Neural progenitor cell (in vitro differentiated cells): Measurements from ENCODE around the gene SHISA2. TPM values are rescaled to one million over a fixed set of nuclear protein-coding genes. Genes with fewer than 3 reads are reported as not detected.

Source experiments
- DNase-seq: peaks from one replicate; pipeline ENCODE4 v3.0.0-alpha.2; 2016; ENCODE audit warnings: low spot score
- H2AFZ ChIP-seq: fragments of 200-600 bp; sonication (generic); replicated peaks from 2 replicates; pipeline ENCODE4 v1.6.1; 2016; ENCODE audit warnings: antibody characterized with exemption
- H3F3A ChIP-seq: fragments of 200-600 bp; sonication (generic); 2 replicates; pipeline ENCODE4 v1.6.1; 2016; ENCODE audit warnings: antibody characterized with exemption, low read depth
- H3K27ac ChIP-seq: fragments of 200-600 bp; sonication (generic); 2 replicates; pipeline ENCODE4 v1.5.1; 2016; ENCODE audit warnings: mild to moderate bottlenecking
- H3K27me3 ChIP-seq: fragments of 200-600 bp; sonication (generic); 2 replicates; pipeline ENCODE4 v1.6.1; 2016; ENCODE audit warnings: mild to moderate bottlenecking, moderate library complexity
- H3K36me3 ChIP-seq: fragments of 200-600 bp; sonication (generic); 2 replicates; pipeline ENCODE4 v1.5.1; 2016
- H3K4me1 ChIP-seq: fragments of 200-600 bp; sonication (generic); 2 replicates; pipeline ENCODE4 v1.6.1; 2016; ENCODE audit warnings: mixed run types
- H3K4me2 ChIP-seq: fragments of 200-600 bp; sonication (generic); 2 replicates; pipeline ENCODE4 v1.6.1; 2016
- H3K4me3 ChIP-seq: fragments of 200-600 bp; sonication (generic); 2 replicates; pipeline ENCODE4 v1.5.1; 2016
- H3K79me2 ChIP-seq: fragments of 200-600 bp; sonication (generic); 2 replicates; pipeline ENCODE4 v1.6.1; 2016; ENCODE audit warnings: low read depth
- H3K9ac ChIP-seq: fragments of 200-600 bp; sonication (generic); 2 replicates; pipeline ENCODE4 v1.6.1; 2016
- H3K9me3 ChIP-seq: fragments of 200-600 bp; sonication (generic); 2 replicates; pipeline ENCODE4 v1.5.1; 2016; ENCODE audit warnings: low read depth
- H4K20me1 ChIP-seq: fragments of 200-600 bp; sonication (generic); 2 replicates; pipeline ENCODE4 v1.6.1; 2016; ENCODE audit warnings: low read depth
- H3K27ac Mint-ChIP-seq: 3 replicates; pipeline ENCODE4 v1.8.0; 2021; ENCODE audit warnings: mixed read lengths
- H3K27me3 Mint-ChIP-seq: 2 replicates; pipeline ENCODE4 v1.8.0; 2022; ENCODE audit warnings: low read depth, mild to moderate bottlenecking, inconsistent platforms, moderate library complexity, mixed read lengths; ENCODE audit not compliant: insufficient read depth
- H3K36me3 Mint-ChIP-seq: 3 replicates; pipeline ENCODE4 v1.8.0; 2021; ENCODE audit warnings: mixed read lengths
- H3K4me1 Mint-ChIP-seq: 3 replicates; pipeline ENCODE4 v1.8.0; 2021; ENCODE audit warnings: mixed read lengths
- H3K4me3 Mint-ChIP-seq: 3 replicates; pipeline ENCODE4 v1.8.0; 2021; ENCODE audit warnings: mild to moderate bottlenecking, moderate library complexity, mixed read lengths
- H3K9me3 Mint-ChIP-seq: 3 replicates; pipeline ENCODE4 v1.8.0; 2020; ENCODE audit warnings: mixed read lengths
- EZH2 ChIP-seq: fragments of 200-600 bp; sonication (generic); IDR thresholded peaks from 2 replicates; pipeline ENCODE4 v1.6.1; 2017; ENCODE audit warnings: antibody characterized with exemption, mild to moderate bottlenecking, moderate library complexity
- EZH2phosphoT487 ChIP-seq: fragments of 200-600 bp; sonication (generic); IDR thresholded peaks from 2 replicates; pipeline ENCODE4 v1.6.1; 2017; ENCODE audit warnings: antibody characterized with exemption
- total RNA-seq: library from RNA; depleted of rRNA; stranded (reverse); fragments of >200 nt; gene quantifications from 2 replicates; pipeline ENCODE4 v1.2.3, GENCODE V29; 2015; ENCODE audit warnings: low replicate concordance
- TF ChIP-seq, protein P1 (sequence below): fragments of 200-600 bp; sonication (generic); IDR thresholded peaks from 2 replicates; pipeline ENCODE4 v1.5.1; 2017; ENCODE audit warnings: antibody characterized with exemption, mild to moderate bottlenecking

SHISA2 gene
- total RNA-seq, 1 donor from 2014 or later: 386 TPM

DNA sequence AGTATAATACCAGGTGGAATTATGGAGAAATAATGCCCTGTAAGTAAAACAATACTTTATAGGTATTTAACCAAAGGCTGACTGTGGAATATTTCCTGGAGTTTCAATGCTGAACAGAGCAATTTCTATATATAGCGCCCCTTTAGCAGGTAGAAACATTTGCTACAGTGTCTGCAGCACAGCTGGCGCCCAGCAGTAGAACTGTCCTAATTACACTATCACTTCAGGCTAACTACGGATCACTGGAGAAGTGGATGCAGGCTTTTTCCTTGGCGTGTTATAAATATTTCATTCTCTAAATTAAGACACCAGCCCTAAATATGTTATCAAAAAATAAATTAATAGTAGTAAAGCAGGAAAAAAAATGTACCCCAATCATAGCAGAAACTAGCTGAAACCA lies 3.1 kb downstream of the SHISA2 start:
- Histone ChIP-seq H3K27me3 (peaks cover 4% of the 10 kb centered on the region), H3K36me3 (peaks cover 38% of the 10 kb centered on the region), H3K4me1 (peaks cover 32% of the 10 kb centered on the region), H3F3A (peaks cover 74% of the 10 kb centered on the region), H3K9ac (peak overlapping the region; percentile 54), H3K9me3 (no peaks in the 10 kb centered on the region), H3K27ac (no peak overlapping the region), H2AFZ (no peak overlapping the region), H3K4me3 (peak overlapping the region; percentile 99), H4K20me1 (peaks cover 80% of the 10 kb centered on the region), H3K79me2 (peaks cover 92% of the 10 kb centered on the region), H3K4me2 (peak overlapping the region; percentile 97)
- DNase-seq: no peak
- H3K4me1 Mint-ChIP-seq: peaks cover 18% of the 10 kb centered on the region
- peaks cover 17% of the 10 kb centered on the region for H3K27me3 Mint-ChIP-seq
- no peak overlapping the region for H3K27ac Mint-ChIP-seq
- no peaks in the 10 kb centered on the region for H3K36me3 Mint-ChIP-seq
- H3K9me3 Mint-ChIP-seq: no peaks in the 10 kb centered on the region
- TF ChIP-seq, protein P1, sequence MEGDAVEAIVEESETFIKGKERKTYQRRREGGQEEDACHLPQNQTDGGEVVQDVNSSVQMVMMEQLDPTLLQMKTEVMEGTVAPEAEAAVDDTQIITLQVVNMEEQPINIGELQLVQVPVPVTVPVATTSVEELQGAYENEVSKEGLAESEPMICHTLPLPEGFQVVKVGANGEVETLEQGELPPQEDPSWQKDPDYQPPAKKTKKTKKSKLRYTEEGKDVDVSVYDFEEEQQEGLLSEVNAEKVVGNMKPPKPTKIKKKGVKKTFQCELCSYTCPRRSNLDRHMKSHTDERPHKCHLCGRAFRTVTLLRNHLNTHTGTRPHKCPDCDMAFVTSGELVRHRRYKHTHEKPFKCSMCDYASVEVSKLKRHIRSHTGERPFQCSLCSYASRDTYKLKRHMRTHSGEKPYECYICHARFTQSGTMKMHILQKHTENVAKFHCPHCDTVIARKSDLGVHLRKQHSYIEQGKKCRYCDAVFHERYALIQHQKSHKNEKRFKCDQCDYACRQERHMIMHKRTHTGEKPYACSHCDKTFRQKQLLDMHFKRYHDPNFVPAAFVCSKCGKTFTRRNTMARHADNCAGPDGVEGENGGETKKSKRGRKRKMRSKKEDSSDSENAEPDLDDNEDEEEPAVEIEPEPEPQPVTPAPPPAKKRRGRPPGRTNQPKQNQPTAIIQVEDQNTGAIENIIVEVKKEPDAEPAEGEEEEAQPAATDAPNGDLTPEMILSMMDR: no peak
- TF ChIP-seq EZH2 (no peak), EZH2phosphoT487 (no peak)
- H3K4me3 Mint-ChIP-seq: peak overlapping the region; percentile 82

DNA sequence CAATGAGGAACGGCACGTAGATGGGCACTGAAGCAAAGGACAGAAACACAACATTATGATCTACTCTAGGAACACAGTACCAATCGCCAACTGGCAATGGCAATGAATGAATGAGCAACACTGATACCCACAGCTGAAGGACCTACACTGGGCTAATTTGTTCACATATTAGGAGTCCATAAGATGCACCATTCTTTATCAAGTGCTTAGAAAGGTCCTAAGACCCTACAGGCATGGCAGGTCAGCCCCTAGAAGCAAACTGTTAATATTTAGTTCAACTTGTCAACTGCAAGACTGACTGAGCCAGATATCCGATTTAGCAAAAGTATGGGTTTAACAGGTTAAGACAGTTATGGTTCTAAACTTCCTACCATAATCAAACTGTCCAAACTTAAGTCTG lies 4.8 kb downstream of the SHISA2 start:
- Histone ChIP-seq H3K9ac (no peak overlapping the region), H3K79me2 (peaks cover 84% of the 10 kb centered on the region), H3F3A (peaks cover 87% of the 10 kb centered on the region), H3K4me2 (peak overlapping the region; percentile 97), H3K27ac (peak overlapping the region; percentile 49), H4K20me1 (peaks cover 97% of the 10 kb centered on the region), H3K4me1 (peaks cover 29% of the 10 kb centered on the region), H2AFZ (no peak overlapping the region), H3K4me3 (peak overlapping the region; percentile 99), H3K27me3 (no peaks in the 10 kb centered on the region), H3K9me3 (no peaks in the 10 kb centered on the region), H3K36me3 (peaks cover 38% of the 10 kb centered on the region)
- peaks cover 13% of the 10 kb centered on the region for H3K4me1 Mint-ChIP-seq
- H3K36me3 Mint-ChIP-seq: no peaks in the 10 kb centered on the region
- TF ChIP-seq EZH2 (no peak), EZH2phosphoT487 (no peak)
- TF ChIP-seq, protein P1: no peak
- no peak overlapping the region for H3K4me3 Mint-ChIP-seq
- no peak for DNase-seq
- H3K9me3 Mint-ChIP-seq: no peaks in the 10 kb centered on the region
- H3K27ac Mint-ChIP-seq: no peak overlapping the region
- peaks cover 15% of the 10 kb centered on the region for H3K27me3 Mint-ChIP-seq

DNA sequence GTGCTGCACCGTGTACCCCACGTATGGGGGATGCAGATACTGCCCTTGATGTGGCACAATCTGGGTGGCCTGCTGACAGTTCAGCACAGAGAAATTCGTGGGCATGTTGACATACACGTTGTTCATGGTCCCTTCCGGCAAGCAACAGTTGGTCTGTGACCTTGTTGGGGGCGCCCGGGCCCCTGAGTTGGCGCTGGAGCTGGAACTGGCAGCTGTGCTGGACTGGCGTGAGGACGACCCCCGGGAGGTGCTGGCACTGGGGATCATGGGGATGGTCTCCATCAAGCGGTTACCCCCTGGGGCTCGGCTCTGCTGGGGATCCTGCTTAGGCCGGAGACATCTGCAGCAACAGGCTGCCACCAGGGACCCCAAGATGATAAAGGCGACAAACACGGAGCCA lies 5.2 kb downstream of the SHISA2 start:
- peaks cover 38% of the 10 kb centered on the region for H3K36me3 ChIP-seq
- peaks cover 100% of the 10 kb centered on the region for H4K20me1 ChIP-seq
- Mint-ChIP-seq H3K27ac (no peak overlapping the region), H3K36me3 (no peaks in the 10 kb centered on the region), H3K4me3 (no peak overlapping the region), H3K9me3 (no peaks in the 10 kb centered on the region), H3K27me3 (peaks cover 15% of the 10 kb centered on the region), H3K4me1 (peaks cover 12% of the 10 kb centered on the region)
- H3K4me1 ChIP-seq: peaks cover 33% of the 10 kb centered on the region
- peaks cover 90% of the 10 kb centered on the region for H3F3A ChIP-seq
- peak overlapping the region; percentile 97 for H3K4me2 ChIP-seq
- no peaks in the 10 kb centered on the region for H3K9me3 ChIP-seq
- no peak overlapping the region for H3K9ac ChIP-seq
- no peak for DNase-seq
- H2AFZ ChIP-seq: no peak overlapping the region
- H3K4me3 ChIP-seq: peak overlapping the region; percentile 99
- peaks cover 80% of the 10 kb centered on the region for H3K79me2 ChIP-seq
- H3K27me3 ChIP-seq: no peaks in the 10 kb centered on the region
- H3K27ac ChIP-seq: peak overlapping the region; percentile 49
- TF ChIP-seq EZH2phosphoT487 (no peak), EZH2 (no peak)
- TF ChIP-seq, protein P1: no peak
